ENCODE measurements around the gene RASAL3.

RASAL3 gene

GRCh38 chr19:15448778-15449619 is 15.3 kb downstream of the RASAL3 start:
- DNase-seq, result no peak

DNA sequence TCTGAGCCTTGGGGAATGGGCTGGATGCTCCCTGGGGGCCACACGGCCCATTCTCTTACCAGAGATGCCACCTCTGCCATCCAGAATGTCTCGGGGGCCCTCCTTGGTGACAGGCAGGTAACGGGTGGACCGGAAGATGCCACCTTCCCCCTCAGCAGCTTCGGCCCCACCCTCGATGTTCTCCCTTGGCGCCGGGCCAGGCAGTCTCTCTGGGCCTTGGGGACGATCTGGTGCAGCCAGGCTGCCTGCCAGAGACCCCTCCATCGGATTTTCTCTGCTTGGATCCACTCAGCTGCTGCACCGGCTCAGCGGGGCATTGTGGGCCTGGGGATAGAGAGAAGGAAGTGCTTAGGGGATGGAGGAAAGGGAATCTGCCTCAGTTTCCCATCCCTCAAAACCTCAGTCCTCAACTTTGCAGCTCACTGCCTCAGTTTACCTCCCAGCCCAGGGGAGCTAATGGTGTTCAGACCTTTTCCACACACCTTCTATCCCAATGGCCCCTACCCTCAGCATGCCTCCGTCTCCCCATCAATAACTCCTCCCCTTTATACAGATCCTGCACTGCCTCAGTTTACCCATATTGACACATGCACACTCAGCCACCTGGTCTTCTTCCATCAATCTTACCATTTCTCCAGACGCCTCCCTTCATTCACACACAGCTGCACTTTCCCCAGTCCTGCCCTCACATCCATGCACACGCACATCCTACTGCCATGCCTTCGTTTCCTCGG is 16.1 kb downstream of the RASAL3 start:
- DNase-seq, result no peak

DNA sequence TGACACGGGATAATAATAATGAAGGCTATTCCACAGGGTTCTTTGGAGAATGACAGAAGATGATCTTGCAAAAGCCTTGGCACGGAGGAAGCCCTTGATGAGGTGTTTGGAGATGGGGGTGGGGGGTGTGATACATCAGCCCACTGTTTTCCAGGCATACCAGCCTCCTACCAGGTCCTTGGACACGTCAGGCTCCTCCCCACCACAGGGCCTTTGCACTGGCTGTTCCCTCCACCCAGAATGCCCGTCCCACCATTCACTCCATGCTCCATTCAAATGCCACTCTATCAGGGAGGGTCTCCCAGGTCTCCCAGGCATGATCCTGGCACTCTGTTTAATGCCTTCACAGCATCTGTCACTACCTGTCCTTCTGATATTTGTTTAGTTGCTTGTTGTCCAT is 17.3 kb downstream of the RASAL3 start:
- no peak for DNase-seq

DNA sequence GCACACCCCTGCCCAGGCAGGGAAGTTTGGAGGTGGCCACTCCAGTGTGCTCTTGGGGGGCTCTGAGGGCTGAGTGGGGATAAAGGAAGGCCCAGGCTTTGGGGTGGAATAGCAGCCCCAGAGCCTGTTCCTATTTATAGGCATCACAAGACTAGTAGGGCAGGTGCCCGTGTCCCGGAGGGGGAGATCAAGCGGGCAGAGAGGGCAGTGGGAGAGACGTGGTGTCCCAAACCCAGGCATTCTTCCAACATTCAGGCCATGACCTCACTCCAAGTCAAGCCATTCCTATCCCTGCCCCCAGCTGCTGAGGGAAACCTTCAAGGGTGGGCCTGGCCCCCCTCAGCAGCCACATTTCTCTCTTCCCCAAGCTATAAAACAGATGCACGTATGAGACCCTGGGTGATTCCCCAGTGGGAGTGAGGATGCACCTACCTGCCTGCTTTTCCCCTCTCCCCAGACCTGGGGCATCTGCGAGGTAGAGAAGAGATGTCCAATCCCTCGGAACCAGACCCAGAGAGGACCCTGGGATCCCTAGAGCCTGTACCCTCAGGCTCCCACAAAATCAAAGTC is 18.5 kb downstream of the RASAL3 start:
- DNase-seq, result no peak

- DNase-seq, result no peak
Observed at GRCh38 chr19:15445227-15445605, 19.1 kb downstream of the RASAL3 start.

DNA sequence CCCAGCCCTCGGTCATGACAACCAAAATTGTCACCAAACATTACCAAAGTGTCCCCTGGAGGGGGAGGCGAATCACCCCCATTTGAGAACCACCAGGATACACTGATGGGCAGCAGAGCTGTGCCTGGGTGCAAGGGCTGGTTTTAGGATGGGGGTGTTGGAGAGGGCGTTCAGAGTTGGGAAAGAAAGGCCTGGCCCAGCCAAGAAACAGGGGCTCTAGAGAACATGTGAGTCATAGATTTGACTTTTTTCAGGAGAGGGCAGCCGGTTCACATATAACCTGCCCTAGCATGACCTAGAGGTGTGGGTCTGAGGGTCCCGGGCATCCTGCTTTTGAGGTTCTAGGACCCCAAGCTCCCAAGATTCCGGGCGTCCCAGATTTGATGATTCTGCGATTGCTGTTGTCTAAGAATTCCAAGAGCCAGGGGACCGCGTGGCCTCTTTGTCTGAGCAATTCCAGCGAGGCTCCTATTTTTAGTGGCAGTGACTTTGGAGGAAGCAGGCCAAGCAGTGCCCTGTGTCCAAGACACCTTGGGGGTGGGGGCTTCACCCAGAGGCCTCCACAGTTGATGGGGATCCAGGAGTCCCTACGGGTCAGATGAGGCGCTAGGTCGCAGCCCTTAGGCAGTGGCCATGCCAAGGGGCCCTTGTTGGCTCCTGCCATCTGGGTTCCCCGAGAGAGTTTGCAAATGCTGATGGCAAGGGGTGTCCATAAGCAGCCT is 19.7 kb downstream of the RASAL3 start:
- no peak for DNase-seq

DNA sequence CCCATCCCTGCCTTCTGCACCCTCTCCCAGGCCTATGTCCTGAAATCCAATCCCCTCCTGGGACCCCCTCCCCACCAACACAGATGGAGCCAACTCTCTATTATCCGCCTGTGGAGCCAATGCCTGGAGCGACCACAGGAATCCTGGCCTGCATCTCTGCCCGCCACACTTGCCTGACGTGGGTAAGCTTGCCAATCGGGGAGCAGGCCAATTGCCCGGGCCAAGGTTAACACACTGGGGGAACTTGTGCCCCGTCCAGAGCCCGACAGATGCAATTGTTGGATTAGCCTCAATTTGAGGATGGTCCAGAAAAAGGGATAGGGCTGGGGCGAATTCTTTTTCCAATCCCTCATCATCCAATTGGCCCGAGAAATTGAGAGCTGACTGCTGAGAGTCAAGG is 20.5 kb downstream of the RASAL3 start:
- DNase-seq, result no peak

- DNase-seq, result no peak
Observed at GRCh38 chr19:15443325-15443724, 21.0 kb downstream of the RASAL3 start.

DNA sequence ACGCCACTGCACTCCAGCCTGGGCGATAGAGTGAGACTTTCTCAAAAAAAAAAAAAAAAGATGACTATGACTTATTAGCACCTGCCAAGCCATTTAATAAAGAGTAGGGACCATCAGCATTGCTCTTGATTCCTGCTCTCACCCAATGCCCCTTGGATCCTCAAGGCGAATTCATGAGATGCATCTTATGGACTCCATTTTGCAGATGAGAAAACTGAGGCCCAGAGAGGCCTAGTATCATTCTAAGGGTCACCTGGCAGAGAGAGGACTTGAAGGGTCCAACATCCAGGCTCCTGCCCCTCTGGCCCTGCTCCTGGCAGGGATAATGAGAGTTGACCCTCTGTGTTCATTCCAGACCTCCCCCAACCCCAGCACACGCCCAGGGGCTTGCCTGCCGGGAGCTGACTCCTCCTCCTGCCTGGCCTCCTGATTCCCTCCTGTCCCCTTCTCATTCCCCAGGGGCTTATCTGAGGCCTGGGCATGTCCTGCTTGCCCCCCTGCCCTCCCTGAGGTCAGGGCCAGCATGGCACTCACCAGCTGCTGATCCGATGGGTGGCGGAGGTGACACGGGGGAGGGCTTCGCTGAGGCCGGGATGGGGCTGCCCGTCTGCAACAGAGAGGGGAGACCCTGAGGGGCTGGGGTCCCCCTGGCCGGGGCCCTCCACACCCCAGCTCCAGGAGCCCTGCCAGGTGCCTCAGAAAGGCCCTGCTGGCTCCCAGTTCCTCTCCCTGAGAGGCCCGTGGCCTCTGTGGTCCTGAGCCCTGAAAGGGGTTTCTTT is 22.0 kb downstream of the RASAL3 start:
- DNase-seq, result no peak

DNA sequence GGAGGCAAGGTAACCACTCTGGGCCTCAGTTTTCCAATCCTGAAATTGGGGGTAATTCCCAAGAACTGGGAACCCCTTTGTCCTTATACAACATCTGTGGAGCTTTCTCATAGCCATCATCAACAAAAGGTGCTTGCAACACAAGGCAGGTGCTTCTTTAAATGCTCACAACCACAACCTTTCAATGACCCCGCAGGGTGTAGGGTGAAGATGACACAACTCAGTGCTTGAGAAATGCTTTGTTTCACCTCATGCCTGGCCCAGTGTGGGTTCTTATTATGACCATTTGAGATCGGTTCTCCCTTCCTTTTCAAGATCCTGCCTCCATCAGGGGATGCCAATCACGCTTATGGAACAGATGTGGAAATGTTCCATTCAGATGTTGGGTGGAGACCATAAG is 23.0 kb downstream of the RASAL3 start:
- no peak for DNase-seq

- DNase-seq, result no peak
Observed at GRCh38 chr19:15439821-15440641, 24.3 kb downstream of the RASAL3 start.

GRCh38 chr19:15439078-15439799 is 25.1 kb downstream of the RASAL3 start:
- DNase-seq, result no peak

GRCh38 chr19:15438577-15438976 is 25.8 kb downstream of the RASAL3 start:
- DNase-seq, result no peak

DNA sequence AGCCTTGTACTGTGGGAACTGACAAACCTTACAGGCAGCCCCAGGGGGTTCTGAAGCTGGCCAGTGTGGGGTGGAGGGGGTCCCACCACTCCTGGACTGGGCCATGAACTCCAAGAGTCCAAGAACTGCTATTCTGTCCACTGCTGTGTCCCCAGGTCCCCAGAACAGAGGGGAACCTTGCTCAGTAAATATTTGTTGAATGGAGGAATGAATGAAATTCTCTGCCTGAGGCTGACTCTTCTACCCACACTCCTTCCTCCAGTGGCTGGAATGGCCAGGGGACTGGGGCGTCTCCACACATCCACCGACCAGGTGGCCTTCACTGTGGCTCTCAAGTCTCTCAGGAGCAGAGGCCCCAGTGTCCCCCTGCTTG is 26.2 kb downstream of the RASAL3 start:
- no peak for DNase-seq

DNA sequence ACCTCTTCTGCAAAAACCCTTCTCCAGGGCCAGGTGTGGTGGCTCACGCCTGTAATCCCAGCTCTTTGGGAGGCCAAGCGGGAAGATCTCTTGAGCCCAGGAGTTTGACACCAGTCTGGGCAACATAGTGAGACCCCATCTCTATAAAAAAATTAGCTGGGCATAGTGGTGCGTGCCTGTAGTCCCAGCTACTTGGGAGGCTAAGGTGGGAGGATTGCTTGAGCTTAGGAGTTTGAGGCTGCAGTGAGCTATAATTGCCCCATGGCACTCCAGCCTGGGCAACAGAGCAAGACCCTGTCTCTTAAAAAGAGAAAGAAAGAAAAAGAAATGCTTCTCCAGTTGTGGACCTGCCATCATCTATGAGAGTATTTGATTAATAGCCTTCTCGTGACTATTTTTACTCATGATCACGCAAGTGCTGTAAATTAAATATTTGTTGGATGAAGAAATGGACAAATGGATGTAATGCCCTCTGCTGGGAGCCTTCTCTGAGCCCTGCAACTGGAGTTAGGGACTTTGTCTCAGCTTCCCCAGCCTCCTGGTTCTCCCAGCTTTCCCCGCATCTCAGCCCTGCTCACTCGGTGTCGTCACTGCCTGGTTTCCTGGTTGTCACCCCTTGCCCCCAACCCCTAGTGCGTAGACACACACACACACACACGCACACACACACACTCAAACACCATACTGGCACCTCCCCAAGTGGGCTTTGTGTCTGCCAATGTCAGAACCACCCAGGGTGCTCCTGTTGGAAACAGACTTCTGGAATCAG is 26.8 kb downstream of the RASAL3 start:
- no peak for DNase-seq

DNA sequence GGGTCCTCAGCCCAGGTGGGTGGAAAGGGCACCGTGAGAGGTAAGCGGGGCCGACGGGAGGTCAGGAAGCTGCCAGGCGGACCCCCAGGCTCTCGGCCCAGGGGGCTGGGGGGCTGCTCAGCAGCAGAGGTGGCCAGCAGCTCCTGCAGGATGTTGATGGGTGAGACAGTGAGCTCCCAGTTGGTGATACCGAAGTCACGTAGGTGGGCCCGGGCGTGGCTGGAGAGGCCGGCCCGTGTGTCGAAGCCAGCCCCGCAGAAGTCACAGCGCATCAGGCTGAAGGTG is 27.6 kb downstream of the RASAL3 start:
- DNase-seq, result no peak

- DNase-seq, result no peak
Observed at GRCh38 chr19:15436012-15436825, 28.1 kb downstream of the RASAL3 start.

DNA sequence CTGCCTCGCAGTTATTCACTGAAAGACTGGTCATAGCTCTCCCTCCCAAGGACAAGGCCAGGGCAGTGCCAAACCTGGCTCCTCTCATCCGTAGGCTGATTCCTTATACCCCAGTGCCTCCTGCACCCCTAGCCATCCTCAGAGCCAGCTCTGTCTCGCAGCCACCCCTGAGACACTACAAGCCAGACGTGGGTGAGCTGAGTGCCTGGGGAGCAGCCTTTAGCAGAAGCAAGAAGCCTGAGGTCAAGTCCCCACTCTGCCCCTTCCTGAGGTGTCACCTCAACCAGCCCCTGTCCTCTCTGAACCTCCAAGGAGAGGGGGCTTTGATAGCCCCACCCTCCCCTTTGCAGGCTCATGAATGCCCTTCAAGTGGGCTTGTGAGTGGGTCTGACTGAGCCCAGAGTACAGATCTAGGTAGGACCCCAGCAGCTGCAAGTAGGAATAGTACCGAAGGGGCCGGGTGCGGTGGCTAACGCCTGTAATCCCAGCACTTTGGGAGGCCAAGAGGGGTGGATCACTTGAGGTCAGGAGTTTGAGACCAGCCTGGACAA is 30.8 kb downstream of the RASAL3 start:
- DNase-seq, result no peak
